H9 (cell line): ENCODE data around the gene ARHGAP8. TPM values are rescaled to one million over a fixed set of nuclear protein-coding genes. Genes with fewer than 3 reads are reported as not detected.

Experiments
- DNase-seq: peaks from one replicate; pipeline ENCODE4 v3.0.0-alpha.2; 2017
- H2AFZ ChIP-seq: one replicate; pipeline ENCODE4 v1.6.1; 2013; ENCODE audit warnings: mild to moderate bottlenecking, low read length, control low read depth, moderate library complexity
- H2AK5ac ChIP-seq: 2 replicates; pipeline ENCODE4 v1.6.1; 2013; ENCODE audit warnings: low read length, control low read depth, mixed read lengths; ENCODE audit not compliant: insufficient read length
- H2BK120ac ChIP-seq: one replicate; pipeline ENCODE4 v1.6.1; 2013; ENCODE audit warnings: low read depth, mild to moderate bottlenecking, low read length, control low read depth, inconsistent platforms; ENCODE audit not compliant: poor library complexity, severe bottlenecking
- H2BK12ac ChIP-seq: 2 replicates; pipeline ENCODE4 v1.6.1; 2013; ENCODE audit warnings: low read length, control low read depth, mixed read lengths, low read depth; ENCODE audit not compliant: insufficient read length
- H2BK15ac ChIP-seq: 2 replicates; pipeline ENCODE4 v1.6.1; 2013; ENCODE audit warnings: low read depth, low read length, control low read depth
- H2BK20ac ChIP-seq: one replicate; pipeline ENCODE4 v1.6.1; 2013; ENCODE audit warnings: low read depth, mild to moderate bottlenecking, low read length, control low read depth, inconsistent platforms; ENCODE audit not compliant: poor library complexity, severe bottlenecking
- H2BK5ac ChIP-seq: 2 replicates; pipeline ENCODE4 v1.6.1; 2013; ENCODE audit warnings: low read length, control low read depth, mixed read lengths; ENCODE audit not compliant: insufficient read length
- H3K14ac ChIP-seq: 2 replicates; pipeline ENCODE4 v1.6.1; 2013; ENCODE audit warnings: low read length, control low read depth; ENCODE audit not compliant: insufficient read depth
- H3K18ac ChIP-seq: 2 replicates; pipeline ENCODE4 v1.6.1; 2013; ENCODE audit warnings: low read depth, mild to moderate bottlenecking, mixed read lengths, low read length, control low read depth; ENCODE audit not compliant: insufficient read length
- H3K23ac ChIP-seq: 2 replicates; pipeline ENCODE4 v1.6.1; 2013; ENCODE audit warnings: low read length, control low read depth, mixed read lengths, low read depth; ENCODE audit not compliant: insufficient read length
- H3K23me2 ChIP-seq: 2 replicates; pipeline ENCODE4 v1.6.1; 2013; ENCODE audit warnings: low read depth, mild to moderate bottlenecking, mixed read lengths, low read length, control low read depth; ENCODE audit not compliant: insufficient read length, poor library complexity, severe bottlenecking
- H3K27ac ChIP-seq: 2 replicates; pipeline ENCODE4 v1.5.1; 2013; ENCODE audit warnings: low read length, control low read depth, mixed read lengths, low read depth; ENCODE audit not compliant: insufficient read length
- H3K27me3 ChIP-seq: 2 replicates; pipeline ENCODE4 v1.6.1; 2013; ENCODE audit warnings: low read length, control low read depth, inconsistent platforms; ENCODE audit not compliant: insufficient read depth
- H3K4ac ChIP-seq: 2 replicates; pipeline ENCODE4 v1.6.1; 2013; ENCODE audit warnings: low read depth, mild to moderate bottlenecking, control low read depth, inconsistent platforms, low read length, moderate library complexity
- H3K4me1 ChIP-seq: 2 replicates; pipeline ENCODE4 v1.6.1; 2013; ENCODE audit warnings: low read length, control low read depth, inconsistent platforms; ENCODE audit not compliant: insufficient read depth
- H3K4me2 ChIP-seq: 2 replicates; pipeline ENCODE4 v1.6.1; 2013; ENCODE audit warnings: low read length, control low read depth, mixed read lengths; ENCODE audit not compliant: insufficient read length, insufficient read depth
- H3K56ac ChIP-seq: 2 replicates; pipeline ENCODE4 v1.6.1; 2013; ENCODE audit warnings: low read depth, mild to moderate bottlenecking, mixed read lengths, low read length, control low read depth; ENCODE audit not compliant: insufficient read length
- H3K79me1 ChIP-seq: 2 replicates; pipeline ENCODE4 v1.6.1; 2013; ENCODE audit warnings: low read depth, mild to moderate bottlenecking, moderate library complexity, low read length, control low read depth, inconsistent platforms; ENCODE audit not compliant: insufficient read depth, poor library complexity, severe bottlenecking
- H3K79me2 ChIP-seq: 2 replicates; pipeline ENCODE4 v1.6.1; 2013; ENCODE audit warnings: low read length, control low read depth, inconsistent platforms; ENCODE audit not compliant: insufficient read depth
- H3K9ac ChIP-seq: 2 replicates; pipeline ENCODE4 v1.6.1; 2013; ENCODE audit warnings: low read length, control low read depth, mixed read lengths; ENCODE audit not compliant: insufficient read length; ENCODE audit errors: extremely low read depth
- H3K9me3 ChIP-seq: one replicate; pipeline ENCODE4 v1.6.1; 2013; ENCODE audit warnings: low read depth, low read length, inconsistent platforms; ENCODE audit not compliant: control insufficient read depth
- H3T11ph ChIP-seq: one replicate; pipeline ENCODE4 v1.6.1; 2013; ENCODE audit warnings: mild to moderate bottlenecking, low read length, control low read depth, inconsistent platforms
- H4K20me1 ChIP-seq: one replicate; pipeline ENCODE4 v1.6.1; 2013; ENCODE audit not compliant: control insufficient read depth, insufficient read length, insufficient read depth
- H4K5ac ChIP-seq: 2 replicates; pipeline ENCODE4 v1.6.1; 2013; ENCODE audit warnings: low read depth, mild to moderate bottlenecking, mixed read lengths, low read length, control low read depth; ENCODE audit not compliant: insufficient read length
- H4K8ac ChIP-seq: replicated peaks from 2 replicates; pipeline ENCODE4 v1.6.1; 2013; ENCODE audit warnings: low read length, control low read depth, mixed read lengths, low read depth; ENCODE audit not compliant: insufficient read length
- H4K91ac ChIP-seq: 2 replicates; pipeline ENCODE4 v1.6.1; 2013; ENCODE audit warnings: low read depth, mild to moderate bottlenecking, moderate library complexity, mixed read lengths, low read length, control low read depth; ENCODE audit not compliant: insufficient read length
- H3K27ac Mint-ChIP-seq, 3 experiments: 2 replicates in 2 of 3; 3 replicates in 1 of 3; pipeline ENCODE4 v1.8.0; 2020 to 2021; ENCODE audit warnings: mixed read lengths in 3 of 3, mild to moderate bottlenecking in 1 of 3, moderate library complexity in 1 of 3
- H3K27me3 Mint-ChIP-seq: 2 replicates; pipeline ENCODE4 v1.8.0; 2021; ENCODE audit warnings: low read depth, mild to moderate bottlenecking, moderate library complexity, mixed read lengths
- H3K36me3 Mint-ChIP-seq, 3 experiments: 2 replicates in 2 of 3; 3 replicates in 1 of 3; pipeline ENCODE4 v1.8.0; 2020 to 2021; ENCODE audit warnings: low read depth in 3 of 3, mixed read lengths in 3 of 3; ENCODE audit not compliant: insufficient read depth in 1 of 3
- H3K4me1 Mint-ChIP-seq, 2 experiments: 2 replicates each; pipeline ENCODE4 v1.8.0; 2020; ENCODE audit warnings: mixed read lengths in 2 of 2
- H3K4me3 Mint-ChIP-seq, 2 experiments: 2 replicates in 1 of 2; 3 replicates in 1 of 2; pipeline ENCODE4 v1.8.0; 2020 to 2021; ENCODE audit warnings: mild to moderate bottlenecking in 2 of 2, mixed read lengths in 2 of 2, moderate library complexity in 1 of 2
- H3K9me3 Mint-ChIP-seq, 2 experiments: 2 replicates in 1 of 2; 3 replicates in 1 of 2; pipeline ENCODE4 v1.8.0; 2020; ENCODE audit warnings: mild to moderate bottlenecking in 2 of 2, mixed read lengths in 2 of 2, moderate library complexity in 1 of 2
- CTCF ChIP-seq: fragments of 200-600 bp; sonication (generic); conservative IDR thresholded peaks from 3 replicates; pipeline ENCODE4 v1.8.0; 2021; ENCODE audit warnings: antibody characterized with exemption, mild to moderate bottlenecking
- whole genome bisulfite sequencing: extraction: QIAGEN DNeasy Blood & Tissue Kit; methylation state at CpG from one replicate; pipeline ENCODE4 v1.1.7; 2013; ENCODE audit warnings: missing lambda C conversion rate, low lambda C conversion rate, mixed read lengths; ENCODE audit not compliant: insufficient read length; ENCODE audit errors: extremely low coverage; 5-methylcytosine and 5-hydroxymethylcytosine counted together
- total RNA-seq: library from RNA; stranded (reverse); gene quantifications from 2 replicates; pipeline ENCODE4 v1.2.1, GENCODE V29; 2021

Gene ARHGAP8
- total RNA-seq, 1 experiment from 2014 or later, result 35.4 TPM

GRCh38 chr22:44724859-44725258 is 27.5 kb upstream of the ARHGAP8 start:
- no peak overlapping the region for H3K27ac Mint-ChIP-seq
- peaks cover 2% of the 10 kb centered on the region; the same call in 1 of the 2 replicates for H3K4me1 ChIP-seq
- no peak for TF ChIP-seq CTCF

More at GRCh38 chr22:44724859-44725258, 27.5 kb upstream of the ARHGAP8 start:
- Histone ChIP-seq H2BK15ac (no peak overlapping the region), H3K18ac (no peak overlapping the region), H3K27me3 (no peaks in the 10 kb centered on the region), H2BK5ac (no peak overlapping the region), H3K27ac (no peak overlapping the region), H2BK120ac (no peak overlapping the region), H4K8ac (no peak overlapping the region), H3K4ac (no peak overlapping the region), H3K56ac (no peak overlapping the region), H4K5ac (no peak overlapping the region), H3K9ac (no peak overlapping the region), H2BK20ac (no peak overlapping the region), H3T11ph (no peak overlapping the region), H4K91ac (no peak overlapping the region), H3K79me1 (no peaks in the 10 kb centered on the region), H3K4me2 (no peak overlapping the region), H3K9me3 (no peaks in the 10 kb centered on the region), H2AK5ac (no peak overlapping the region), H2AFZ (no peak overlapping the region), H3K23ac (no peak overlapping the region), H3K14ac (no peak overlapping the region), H3K79me2 (no peaks in the 10 kb centered on the region), H2BK12ac (no peak overlapping the region), H3K23me2 (no peaks in the 10 kb centered on the region), H4K20me1 (no peaks in the 10 kb centered on the region)
- Mint-ChIP-seq H3K36me3 (peaks cover 0 to 3% (median 0%) of the 10 kb centered on the region in 3 experiments; a peak in 1 of 7 replicates), H3K9me3 (no peaks in the 10 kb centered on the region), H3K4me3 (no peak overlapping the region), H3K4me1 (peaks cover 15 to 17% of the 10 kb centered on the region in 2 experiments), H3K27me3 (no peaks in the 10 kb centered on the region)
- DNase-seq, result no peak
- WGBS, result no CpG with 5 or more reads among the region's 8 CpGs
